Measurements from ENCODE around the gene EFHC1.

GRCh38 chr6:52562911-52563310, 142.8 kb downstream of the EFHC1 start:
- TF ChIP-seq EZH2phosphoT487 (IDR thresholded peaks at IDR 0.05; ENCODE audit: borderline replicate concordance) = no peak
- TF ChIP-seq CTCF (conservative IDR thresholded peaks at IDR 0.05; ENCODE audit: low read length) = no peak

All from Loucy (cell line).